ENCODE data around the gene PPP1CA.

DNA sequence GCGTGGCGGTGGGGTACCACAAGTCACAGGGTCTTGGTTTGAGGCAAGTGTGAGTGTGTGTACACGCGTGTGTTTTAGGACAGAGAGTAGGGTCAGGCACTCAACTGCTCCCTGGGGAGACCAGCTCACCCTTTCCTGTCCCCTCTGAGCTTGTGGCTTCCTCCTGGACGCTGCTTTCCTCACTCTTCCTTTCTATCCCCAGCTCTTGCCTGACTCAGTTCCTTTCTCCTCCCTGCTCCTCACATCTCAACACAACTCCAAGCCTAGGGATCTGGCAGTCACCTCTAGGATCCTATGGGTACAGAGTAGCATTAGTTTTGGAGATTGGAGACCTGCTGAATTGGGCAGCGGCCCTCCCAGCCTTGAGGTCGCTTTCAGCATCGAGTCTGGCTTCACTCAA lies 32.4 kb downstream of the PPP1CA start:
- TF ChIP-seq EZH2 (IDR thresholded peaks at IDR 0.05): no peak
- no peak for TF ChIP-seq POLR2AphosphoS5 (IDR thresholded peaks at IDR 0.05; ENCODE audit: borderline replicate concordance, low read depth, low read length)
- no peak for TF ChIP-seq FOXP2 (optimal IDR thresholded peaks at IDR 0.05; ENCODE audit: control extremely low read depth, extremely low read length, insufficient read depth)
